CMK (cell line): ENCODE results near the gene EXOC6B.

Experiments
- DNase-seq: peaks from one replicate; pipeline ENCODE4 v3.0.0-alpha.2; 2010; ENCODE audit warnings: low read depth

EXOC6B gene

GRCh38 chr2:72731116-72731515 lies 94.7 kb downstream of the EXOC6B start:
- DNase-seq: no peak

DNA sequence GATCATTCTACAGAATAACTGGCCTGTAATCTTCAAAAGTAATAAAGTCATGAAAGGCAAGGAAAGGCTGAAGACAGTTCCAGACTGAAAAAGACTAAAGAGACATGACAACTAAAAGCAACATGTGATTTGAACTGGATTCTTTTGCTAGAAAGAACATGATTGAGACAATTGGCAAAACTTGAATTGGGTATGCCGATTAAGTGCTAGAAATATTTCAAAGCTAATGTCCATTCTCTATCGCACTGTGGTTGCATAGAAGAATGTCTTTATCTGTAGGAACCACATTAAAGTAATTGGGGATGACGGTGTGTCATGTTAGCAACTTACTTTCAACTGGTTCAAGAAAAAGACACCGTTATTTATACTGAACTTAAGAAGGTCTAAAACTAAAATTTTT lies 98.5 kb downstream of the EXOC6B start:
- DNase-seq: no peak

- no peak for DNase-seq
These were observed 102.0 kb downstream of the EXOC6B start for GRCh38 chr2:72723769-72724370.

GRCh38 chr2:72722492-72723070 lies 103.3 kb downstream of the EXOC6B start:
- DNase-seq: no peak

DNA sequence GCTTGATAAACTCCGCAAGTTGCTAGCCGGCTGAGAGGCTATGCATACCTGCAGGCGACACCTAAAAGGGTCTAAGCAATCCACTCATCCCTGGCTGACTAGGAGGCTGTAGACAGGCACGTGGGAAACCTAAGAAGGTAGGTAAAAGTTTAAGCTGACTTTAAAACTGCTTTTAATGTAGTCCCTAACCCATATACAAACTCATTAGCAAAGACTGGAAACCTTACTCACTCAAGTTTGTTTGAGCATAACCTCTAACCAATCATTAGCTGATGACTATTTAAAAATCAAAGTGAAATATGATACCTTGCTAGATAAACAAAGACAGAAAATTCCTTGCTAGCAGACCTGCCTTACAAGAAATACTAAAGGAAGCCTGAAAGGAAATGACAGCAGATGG lies 106.4 kb downstream of the EXOC6B start:
- no peak for DNase-seq

DNA sequence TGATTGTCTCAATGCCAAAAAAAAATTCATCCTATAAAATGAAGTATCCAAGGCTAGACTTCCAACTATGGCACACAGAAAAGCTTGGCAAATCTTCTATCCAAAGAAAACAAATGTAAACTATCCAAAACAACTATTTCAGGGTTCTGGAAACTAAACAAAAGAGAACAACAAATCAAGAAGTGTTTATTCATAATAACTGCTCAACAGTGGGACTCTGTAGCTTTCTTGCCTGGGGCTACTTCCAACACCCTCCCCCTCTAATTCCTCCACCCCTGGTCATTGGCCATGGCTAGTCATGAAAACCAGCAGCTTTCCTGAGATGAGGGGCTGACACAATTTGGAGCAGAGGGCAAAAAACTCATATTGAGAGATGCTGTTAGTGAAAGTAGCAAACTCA lies 107.0 kb downstream of the EXOC6B start:
- no peak for DNase-seq

- no peak for DNase-seq
These were observed 109.2 kb downstream of the EXOC6B start for GRCh38 chr2:72716601-72717000.

DNA sequence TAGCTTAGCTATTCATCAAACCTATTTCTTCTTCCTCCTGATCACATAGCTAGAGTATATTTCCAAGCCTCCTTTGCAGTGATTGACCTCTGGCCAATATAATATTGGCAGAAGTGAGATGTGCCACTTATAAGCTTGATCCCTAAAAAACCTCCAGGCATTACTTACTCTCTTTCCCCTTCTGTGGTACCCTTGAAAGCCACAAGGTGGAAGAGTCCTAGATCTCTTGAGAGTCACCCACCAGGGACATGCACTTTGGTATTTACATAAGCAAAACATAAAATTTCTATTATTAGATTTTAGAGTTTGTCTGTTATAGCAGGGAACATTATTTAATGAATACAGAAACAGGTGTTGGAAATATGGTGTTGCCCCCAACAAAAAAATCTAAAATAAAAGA lies 112.0 kb downstream of the EXOC6B start:
- no peak for DNase-seq

- no peak for DNase-seq
These were observed 112.9 kb downstream of the EXOC6B start for GRCh38 chr2:72712977-72713376.

GRCh38 chr2:72712304-72712703 lies 113.5 kb downstream of the EXOC6B start:
- DNase-seq: no peak

DNA sequence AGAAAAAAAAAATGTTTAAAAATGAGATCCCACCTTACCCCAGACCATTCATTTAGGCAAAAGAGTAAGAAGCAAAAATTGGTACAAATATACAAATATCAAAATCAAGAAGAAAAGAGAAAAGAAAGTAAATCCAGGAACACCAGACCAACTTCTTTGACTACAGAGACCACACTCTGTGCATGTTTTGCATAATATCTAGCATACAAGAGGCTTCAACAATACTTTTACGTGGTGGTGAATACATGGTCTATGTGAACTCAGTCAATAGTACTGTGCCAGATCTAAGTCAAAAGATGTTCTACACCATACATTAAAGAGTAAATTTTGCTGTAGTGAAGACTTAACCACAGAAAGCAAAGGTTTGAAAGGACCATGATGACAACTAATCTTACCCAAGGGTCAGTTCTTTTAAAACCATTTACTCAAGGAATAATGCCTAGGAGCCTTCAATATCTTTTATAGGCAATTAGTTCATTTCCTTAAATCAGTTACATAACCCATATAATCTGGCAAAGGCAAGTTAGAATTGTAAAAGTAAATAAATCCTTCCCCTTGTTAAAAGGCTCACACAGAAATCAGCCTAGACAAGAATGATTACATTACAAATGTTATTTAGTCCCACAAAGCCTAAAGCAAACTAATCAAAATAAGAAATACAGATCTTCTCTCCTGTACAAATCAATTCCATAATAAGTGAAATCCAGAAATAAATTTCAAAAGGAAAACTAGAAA lies 115.2 kb downstream of the EXOC6B start:
- no peak for DNase-seq

DNA sequence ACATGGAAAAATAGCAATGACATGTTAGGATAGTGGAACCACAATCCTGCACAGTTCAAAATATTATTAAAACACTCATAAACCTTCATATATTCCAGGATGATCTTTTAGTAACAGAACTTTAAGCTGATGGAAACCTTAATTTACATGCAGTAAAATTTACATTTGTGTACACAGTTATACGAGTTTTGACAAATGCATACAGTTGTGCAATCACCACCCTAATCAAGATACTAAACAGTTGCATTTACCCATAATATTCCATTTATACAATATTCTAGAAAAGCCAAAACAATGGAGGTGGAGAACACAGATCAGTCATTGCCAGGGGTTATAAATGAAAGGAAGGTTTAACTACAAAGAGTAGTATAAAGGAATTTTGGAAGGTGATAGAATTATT lies 117.6 kb downstream of the EXOC6B start:
- no peak for DNase-seq

GRCh38 chr2:72698300-72698699 lies 127.5 kb downstream of the EXOC6B start:
- DNase-seq: no peak

- DNase-seq: peak; percentile 21
These were observed 129.3 kb downstream of the EXOC6B start for GRCh38 chr2:72696559-72696958.

DNA sequence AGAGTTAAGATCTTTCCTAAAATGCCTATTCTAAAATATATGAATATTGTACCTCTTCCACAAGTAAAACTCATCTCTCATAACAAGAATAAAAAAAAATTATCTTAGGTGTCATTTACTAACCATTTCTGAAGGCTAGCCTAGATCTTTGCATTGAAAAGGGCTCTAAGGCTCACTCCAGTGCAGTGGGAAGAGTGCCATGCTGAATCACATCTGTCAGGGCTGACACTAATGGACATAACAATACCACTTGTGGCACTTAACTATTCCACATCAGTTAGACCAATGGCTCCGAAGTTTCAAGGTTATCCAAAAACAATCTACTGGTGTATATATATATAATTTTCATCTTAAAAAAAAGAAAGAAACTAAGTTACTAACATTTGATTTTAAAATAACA lies 130.2 kb downstream of the EXOC6B start:
- DNase-seq: no peak

- DNase-seq: no peak
These were observed 130.9 kb downstream of the EXOC6B start for GRCh38 chr2:72694715-72695496.

DNA sequence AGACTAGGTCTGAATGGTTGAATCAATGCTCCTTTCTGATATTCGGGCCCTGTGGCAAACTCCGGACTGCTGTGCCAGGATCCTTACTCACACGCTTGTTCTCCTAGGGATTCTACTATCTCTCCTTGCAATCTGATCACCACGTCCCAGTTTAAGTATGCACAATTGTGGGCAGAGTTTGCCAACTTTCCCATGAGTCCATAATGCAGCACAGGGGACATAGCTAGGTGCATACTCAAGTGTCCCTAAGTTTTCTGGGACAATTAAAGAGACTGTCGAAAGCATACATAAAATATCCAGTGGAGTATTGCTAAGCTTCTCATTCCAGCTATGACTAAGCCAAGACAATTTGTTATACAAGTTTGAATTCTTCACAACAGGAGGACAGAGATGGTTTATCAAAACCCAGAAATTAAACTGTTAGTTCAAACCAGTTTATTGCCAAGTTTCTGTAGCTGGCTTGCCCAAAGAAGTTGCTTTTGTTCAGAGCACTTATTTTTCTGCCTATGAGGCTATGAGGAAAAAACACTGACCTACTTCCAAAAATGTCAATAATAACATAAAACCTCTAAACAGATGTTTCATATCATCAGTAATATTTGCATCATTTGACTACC lies 136.1 kb downstream of the EXOC6B start:
- no peak for DNase-seq

- DNase-seq: no peak
These were observed 140.1 kb downstream of the EXOC6B start for GRCh38 chr2:72685638-72686213.

DNA sequence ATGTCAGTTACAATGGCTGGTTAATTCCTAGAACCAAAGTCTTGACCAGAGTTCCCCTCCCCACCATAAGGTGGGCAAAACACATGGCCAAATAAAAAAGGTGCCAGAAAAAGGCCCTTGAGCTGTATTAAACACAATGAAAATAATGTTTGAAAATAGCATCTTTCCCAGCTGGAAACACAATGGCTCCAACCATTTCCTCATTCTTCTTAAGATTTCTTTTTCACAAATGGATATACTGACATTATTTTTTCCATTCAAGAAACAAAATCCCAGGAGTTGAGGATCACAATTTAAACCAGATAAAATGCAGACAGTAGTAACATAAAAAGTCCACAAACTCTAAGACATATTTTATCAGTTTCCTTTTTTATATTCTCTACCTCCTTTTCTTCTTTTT lies 143.8 kb downstream of the EXOC6B start:
- no peak for DNase-seq

- no peak for DNase-seq
These were observed 144.5 kb downstream of the EXOC6B start for GRCh38 chr2:72681016-72681995.

DNA sequence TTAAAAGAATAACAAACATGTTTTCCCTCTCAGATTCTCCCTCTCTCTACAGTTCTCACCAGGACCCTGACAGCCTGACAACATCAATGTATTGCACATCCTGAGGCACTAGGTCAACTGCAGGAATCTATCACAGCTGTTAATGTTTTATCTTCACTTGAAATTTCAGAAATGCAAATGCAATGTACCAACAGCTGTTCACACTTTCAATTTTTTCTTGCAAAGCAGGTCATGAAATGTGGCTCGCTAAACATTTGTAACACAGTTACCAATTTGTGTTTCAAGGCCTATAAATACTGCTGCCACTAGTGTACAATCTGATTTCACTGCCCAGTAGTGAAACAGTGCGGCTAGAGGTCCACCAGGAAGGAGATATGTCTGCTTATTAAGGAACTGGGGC lies 147.8 kb downstream of the EXOC6B start:
- no peak for DNase-seq
